HG03095 (cell line): Measurements from ENCODE around the gene HCRTR1.

Source experiments
- ATAC-seq: cut with Tn5 transposase; IDR thresholded peaks from one replicate; pipeline ENCODE4 v1.9.1; 2021; ENCODE audit warnings: moderate library complexity; ENCODE audit not compliant: unreplicated experiment

HCRTR1 gene

DNA sequence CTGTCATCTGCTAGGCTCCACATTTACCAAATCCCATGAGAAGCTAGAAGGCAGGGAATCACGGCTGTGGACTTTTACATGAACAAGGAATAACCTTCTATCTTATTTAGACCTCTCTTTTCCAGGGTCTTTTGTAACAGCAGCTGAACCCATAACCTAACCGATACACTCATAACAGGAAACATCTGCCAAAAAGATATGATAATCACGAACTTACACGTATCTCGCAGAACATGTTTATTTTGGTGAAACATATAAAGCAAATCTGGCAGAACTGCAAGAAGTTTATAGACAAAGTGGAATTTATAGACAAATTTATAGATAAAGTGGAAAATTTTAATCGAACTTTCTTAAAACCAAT, 20.8 kb upstream of the HCRTR1 start:
- no peak for ATAC-seq

DNA sequence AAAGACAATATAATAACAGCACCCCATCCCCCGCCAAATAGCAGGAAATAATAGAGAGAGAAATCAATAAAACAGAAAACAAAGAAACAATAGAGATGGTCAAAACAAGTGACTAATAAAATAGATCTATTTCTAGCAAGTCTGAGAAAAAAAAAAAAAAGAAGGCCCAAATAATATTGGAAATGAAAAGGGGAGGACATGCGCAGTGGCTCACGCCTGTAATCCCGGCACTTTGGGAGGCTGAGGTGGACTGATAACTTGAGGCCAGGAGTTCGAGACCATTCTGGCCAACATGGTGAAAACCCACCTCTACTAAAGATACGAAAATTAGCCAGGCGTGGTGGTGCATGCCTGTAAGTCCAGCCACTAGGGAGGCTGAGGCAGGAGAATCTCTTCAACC, 18.5 kb upstream of the HCRTR1 start:
- no peak for ATAC-seq

GRCh38 chr1:31600641-31601040, 16.8 kb upstream of the HCRTR1 start:
- ATAC-seq = no peak

GRCh38 chr1:31602081-31602480, 15.4 kb upstream of the HCRTR1 start:
- ATAC-seq = no peak

- peak; percentile 95 for ATAC-seq
Observed at GRCh38 chr1:31605908-31606427, 11.5 kb upstream of the HCRTR1 start.

GRCh38 chr1:31607360-31607759, 10.1 kb upstream of the HCRTR1 start:
- ATAC-seq = no peak

GRCh38 chr1:31609514-31610118, 7.9 kb upstream of the HCRTR1 start:
- no peak for ATAC-seq

- no peak for ATAC-seq
Observed at GRCh38 chr1:31614414-31615005, 3.0 kb upstream of the HCRTR1 start.

GRCh38 chr1:31615414-31615813, 2.1 kb upstream of the HCRTR1 start:
- ATAC-seq = no peak

DNA sequence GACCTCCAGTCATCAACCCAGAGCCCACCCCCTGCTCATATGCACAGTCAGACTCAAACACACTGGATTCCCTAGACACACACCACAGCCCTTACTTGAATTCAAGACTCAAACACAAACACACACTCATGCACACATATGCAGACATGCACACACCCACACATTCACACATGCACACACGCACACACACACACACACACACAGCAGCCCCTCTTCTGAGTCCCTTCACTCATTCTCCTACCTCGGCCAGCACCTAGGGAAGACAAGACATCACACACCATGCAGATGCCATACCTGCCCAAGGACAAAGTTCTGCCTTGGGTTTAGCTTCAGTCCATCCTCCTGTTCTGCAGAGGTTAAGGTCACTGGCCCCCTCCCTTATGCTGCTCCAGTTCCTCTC, 1.6 kb upstream of the HCRTR1 start:
- no peak for ATAC-seq

DNA sequence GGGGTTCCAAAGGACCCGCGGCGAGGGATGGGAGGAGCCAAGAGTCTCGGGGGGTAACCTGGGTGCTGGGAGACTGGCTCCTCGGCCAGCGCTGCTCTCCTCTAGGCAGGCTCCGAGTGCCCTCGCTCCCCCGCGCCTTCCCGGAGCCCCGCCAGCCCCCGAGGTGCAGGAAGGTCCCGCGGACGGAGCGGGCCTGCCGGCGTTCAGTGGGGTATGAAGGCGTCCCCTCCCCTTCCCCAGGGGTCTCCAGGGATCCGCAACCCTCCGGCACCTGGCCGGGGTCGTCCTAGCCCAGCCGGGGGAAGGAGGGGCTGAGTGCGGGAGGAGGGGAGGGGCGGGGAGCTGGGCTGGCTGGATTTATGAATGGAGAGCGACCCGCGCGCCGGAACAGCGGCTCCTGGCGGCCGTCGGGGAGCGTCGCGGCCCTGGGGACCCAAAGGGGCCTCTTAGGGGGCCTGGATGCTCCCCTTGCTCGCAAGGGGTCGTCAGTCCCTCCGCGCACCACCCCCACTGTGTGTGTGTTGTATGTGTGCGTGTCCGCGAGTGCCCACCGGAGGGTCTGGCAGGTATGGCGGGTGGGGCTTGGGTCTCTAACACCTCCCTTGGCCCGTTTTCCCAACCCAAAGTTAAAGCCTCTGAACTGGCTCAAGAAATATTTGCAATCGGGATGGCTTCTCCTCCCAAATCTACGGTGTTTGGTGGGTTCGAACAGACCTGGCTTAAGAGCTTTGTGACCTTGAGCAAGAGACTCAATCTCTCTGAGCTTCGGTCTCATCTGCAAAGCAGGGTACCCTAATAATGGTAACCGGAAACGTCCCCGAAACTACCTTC, 642 bp downstream of the HCRTR1 start:
- no peak for ATAC-seq

GRCh38 chr1:31618916-31619846, 1.7 kb downstream of the HCRTR1 start:
- ATAC-seq = no peak

DNA sequence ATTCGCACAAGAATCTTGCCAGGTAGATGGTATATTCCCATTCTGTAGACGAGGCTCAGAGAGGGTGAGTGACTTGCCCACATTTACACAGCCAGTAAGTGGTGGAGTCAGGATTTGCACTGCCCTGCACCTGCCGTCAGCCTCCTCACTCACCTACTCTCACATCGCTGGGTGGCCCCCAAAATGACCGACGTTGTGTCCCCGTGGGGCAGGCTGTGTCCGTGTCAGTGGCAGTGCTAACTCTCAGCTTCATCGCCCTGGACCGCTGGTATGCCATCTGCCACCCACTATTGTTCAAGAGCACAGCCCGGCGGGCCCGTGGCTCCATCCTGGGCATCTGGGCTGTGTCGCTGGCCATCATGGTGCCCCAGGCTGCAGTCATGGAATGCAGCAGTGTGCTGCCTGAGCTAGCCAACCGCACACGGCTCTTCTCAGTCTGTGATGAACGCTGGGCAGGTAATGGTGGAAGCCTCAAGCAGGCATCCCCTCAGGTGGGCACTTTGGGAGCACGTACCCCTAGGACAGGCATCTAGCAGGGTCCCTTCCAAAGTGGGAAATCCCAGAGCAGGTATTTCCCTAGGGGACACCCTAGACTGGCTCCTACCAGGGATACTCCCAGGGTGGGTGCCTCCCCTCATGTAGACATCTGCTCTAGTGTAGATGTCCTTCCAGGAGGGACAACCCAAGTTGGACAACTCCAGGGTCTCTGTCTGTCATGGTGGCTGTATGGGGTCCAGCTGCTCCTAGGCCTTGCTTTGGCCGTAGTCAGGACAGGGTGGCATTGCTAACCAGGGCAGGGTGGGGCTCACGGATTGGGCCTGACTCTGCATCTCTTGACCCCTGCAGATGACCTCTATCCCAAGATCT, 3.4 kb downstream of the HCRTR1 start:
- ATAC-seq = no peak

- ATAC-seq = no peak
Observed at GRCh38 chr1:31621498-31621820, 4.0 kb downstream of the HCRTR1 start.

DNA sequence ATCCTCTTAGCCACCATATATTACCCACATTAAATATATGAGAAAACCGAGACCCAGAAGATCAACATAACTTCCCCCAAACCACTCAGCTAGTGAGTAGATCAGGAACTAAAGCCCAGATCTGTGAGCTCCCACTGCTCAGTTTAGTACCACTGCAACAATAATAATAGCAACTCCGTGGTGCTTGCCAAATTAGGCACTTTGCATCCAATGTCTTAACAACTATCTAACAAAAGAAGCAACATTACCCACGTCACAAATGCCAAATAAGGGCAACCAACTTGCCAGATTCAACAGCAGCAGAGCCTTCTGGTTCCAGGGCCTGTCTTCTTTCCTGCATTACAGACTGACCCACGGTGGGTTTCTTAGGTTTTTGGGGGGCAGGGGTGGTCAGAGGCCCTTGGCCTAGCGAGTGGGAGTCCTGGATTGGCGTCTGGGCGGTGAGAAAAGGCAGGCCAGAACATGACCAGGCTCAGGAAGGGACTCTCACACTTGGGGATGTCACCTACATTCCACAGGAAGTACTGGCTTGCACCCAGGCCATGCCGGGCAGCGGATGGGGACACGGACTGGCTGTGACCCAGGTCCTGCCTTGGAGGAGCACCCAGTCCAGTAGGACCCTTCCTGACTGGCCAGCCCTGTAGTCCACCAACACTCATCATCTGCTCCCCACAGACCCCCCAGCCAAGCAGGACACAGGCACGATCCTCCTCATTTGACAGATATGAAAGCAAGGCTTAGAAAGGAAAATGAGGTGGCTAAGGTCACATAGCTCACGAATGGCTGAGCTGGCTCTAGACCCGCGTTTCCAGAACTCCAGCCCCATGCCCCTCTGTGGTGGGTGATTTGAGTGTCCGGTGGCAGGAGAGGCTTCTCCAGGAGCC, 4.6 kb downstream of the HCRTR1 start:
- no peak for ATAC-seq

DNA sequence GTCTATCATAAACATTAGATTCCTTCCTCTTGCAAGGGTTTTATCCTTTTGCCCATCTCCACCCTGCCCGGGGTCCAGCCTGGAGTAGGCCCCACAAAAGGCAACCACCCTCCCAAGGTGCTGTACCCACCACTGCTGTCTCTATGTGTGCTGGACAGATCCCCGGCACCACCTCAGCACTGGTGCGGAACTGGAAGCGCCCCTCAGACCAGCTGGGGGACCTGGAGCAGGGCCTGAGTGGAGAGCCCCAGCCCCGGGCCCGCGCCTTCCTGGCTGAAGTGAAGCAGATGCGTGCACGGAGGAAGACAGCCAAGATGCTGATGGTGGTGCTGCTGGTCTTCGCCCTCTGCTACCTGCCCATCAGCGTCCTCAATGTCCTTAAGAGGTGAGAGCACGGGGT, 5.9 kb downstream of the HCRTR1 start:
- ATAC-seq = no peak

GRCh38 chr1:31624309-31624708, 6.8 kb downstream of the HCRTR1 start:
- no peak for ATAC-seq

DNA sequence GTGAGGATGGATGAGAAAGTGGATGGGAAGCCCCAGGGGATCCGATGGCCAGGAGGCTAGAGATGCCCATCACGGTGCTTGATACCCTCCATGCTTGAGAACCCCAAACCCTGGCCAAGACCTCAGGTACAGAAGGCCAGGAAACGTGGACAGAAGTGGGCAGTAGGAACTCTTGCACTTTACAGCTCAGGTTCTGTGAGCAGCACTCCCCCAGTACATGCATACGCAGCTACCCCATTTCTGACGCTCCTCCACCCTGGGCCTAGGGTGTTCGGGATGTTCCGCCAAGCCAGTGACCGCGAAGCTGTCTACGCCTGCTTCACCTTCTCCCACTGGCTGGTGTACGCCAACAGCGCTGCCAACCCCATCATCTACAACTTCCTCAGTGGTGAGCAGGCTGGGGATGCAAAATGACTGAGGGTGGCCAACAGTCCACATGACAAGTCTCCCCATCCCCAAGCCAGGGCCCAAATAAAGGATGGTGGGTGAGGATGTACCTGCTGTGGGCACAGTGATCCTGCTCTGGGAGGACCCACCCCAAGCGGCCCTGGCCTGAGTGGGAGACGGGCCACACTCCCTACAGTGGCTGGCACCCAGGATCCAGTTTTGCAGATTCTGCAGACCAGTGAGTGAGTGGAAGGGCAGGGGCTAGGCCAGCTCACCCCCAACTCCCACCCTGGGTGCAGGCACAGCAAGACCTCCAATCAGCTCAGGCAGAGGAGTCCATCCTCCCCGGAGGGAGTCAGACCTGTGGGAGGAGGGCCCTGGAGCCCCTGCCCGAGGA, 7.4 kb downstream of the HCRTR1 start:
- ATAC-seq = no peak
